BJ (cell line): ENCODE results near the gene SLC25A44. TPM values are rescaled to one million over a fixed set of nuclear protein-coding genes. Genes with fewer than 3 reads are reported as not detected.

Source experiments
- CTCF ChIA-PET: fragments of 350-600 bp; formaldehyde crosslinking; extraction: SDS; loops from one replicate; lab custom pipeline; 2021; ENCODE audit warnings: antibody characterized with exemption, inconsistent platforms; lab: Yijun Ruan, JAX
- POLR2A ChIA-PET: fragments of 300-600 bp; sonication (Branson Sonifier 250); formaldehyde crosslinking; extraction: SDS; loops from one replicate; lab custom pipeline; 2021; ENCODE audit warnings: antibody characterized with exemption; lab: Charles Lee
- DNase-seq: peaks from one replicate; pipeline ENCODE4 v3.0.0-alpha.2; 2011; ENCODE audit warnings: low read depth
- H3K27me3 ChIP-seq: 2 replicates; pipeline ENCODE4 v1.6.0; 2011; ENCODE audit warnings: low read length; ENCODE audit not compliant: control insufficient read depth, insufficient read depth
- H3K36me3 ChIP-seq: 2 replicates; pipeline ENCODE4 v1.5.1; 2011; ENCODE audit warnings: low read length; ENCODE audit not compliant: control insufficient read depth, insufficient read depth
- H3K4me3 ChIP-seq: 2 replicates; pipeline ENCODE4 v1.5.1; 2011; ENCODE audit warnings: low read depth, mild to moderate bottlenecking, control low read depth, low read length
- polyA plus RNA-seq: library from polyadenylated mRNA; depleted of rRNA; stranded (reverse); fragments of >200 nt; gene quantifications from 2 replicates; pipeline ENCODE4 v1.2.3, GENCODE V29; 2011
- TF ChIP-seq, protein P1 (sequence below): IDR thresholded peaks from 2 replicates; pipeline ENCODE4 v1.5.1; 2011; ENCODE audit warnings: low read depth, mild to moderate bottlenecking, control low read depth, inconsistent platforms, low read length, moderate library complexity; ENCODE audit not compliant: insufficient read depth

SLC25A44 gene
- polyA plus RNA-seq, 1 experiment = 25.8 TPM

DNA sequence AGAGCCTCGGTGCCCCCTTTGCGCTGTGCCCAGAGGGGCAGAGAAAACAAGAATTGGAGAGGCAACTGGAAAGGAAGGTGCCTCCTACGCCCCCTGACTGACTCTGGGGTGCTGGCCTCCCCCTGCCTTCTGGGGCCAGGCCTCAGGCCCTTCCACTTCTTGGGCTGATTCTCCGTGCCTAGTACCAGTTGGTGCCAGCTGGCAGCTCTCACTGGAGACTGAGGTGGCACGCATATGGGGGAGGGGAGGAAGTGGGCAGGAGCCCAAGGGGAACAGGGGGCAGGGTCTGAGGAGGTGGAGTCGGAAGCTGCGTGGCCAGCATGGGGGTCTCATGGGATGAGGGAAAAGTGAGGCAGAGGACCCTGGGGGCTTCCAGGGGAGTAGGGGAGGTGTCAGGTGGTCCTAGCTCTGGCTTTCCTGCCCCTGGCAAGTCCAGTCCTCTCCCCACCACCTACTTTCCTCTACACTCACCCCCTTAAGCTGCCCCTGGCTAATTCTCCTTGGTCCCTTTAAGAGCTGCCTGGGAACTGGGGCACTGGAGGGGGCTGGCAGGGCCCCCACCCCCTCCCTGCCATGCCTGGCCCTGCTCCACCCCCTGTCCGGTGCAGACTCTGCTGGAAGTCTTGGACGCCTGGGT lies 47.0 kb upstream of the SLC25A44 start:
- TF ChIP-seq, protein P1, sequence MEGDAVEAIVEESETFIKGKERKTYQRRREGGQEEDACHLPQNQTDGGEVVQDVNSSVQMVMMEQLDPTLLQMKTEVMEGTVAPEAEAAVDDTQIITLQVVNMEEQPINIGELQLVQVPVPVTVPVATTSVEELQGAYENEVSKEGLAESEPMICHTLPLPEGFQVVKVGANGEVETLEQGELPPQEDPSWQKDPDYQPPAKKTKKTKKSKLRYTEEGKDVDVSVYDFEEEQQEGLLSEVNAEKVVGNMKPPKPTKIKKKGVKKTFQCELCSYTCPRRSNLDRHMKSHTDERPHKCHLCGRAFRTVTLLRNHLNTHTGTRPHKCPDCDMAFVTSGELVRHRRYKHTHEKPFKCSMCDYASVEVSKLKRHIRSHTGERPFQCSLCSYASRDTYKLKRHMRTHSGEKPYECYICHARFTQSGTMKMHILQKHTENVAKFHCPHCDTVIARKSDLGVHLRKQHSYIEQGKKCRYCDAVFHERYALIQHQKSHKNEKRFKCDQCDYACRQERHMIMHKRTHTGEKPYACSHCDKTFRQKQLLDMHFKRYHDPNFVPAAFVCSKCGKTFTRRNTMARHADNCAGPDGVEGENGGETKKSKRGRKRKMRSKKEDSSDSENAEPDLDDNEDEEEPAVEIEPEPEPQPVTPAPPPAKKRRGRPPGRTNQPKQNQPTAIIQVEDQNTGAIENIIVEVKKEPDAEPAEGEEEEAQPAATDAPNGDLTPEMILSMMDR = no peak
- no peak for DNase-seq
- Histone ChIP-seq H3K27me3 (no peaks in the 10 kb centered on the region; the same call in none of the 2 replicates), H3K36me3 (no peaks in the 10 kb centered on the region), H3K4me3 (no peak overlapping the region)
- ChIA-PET CTCF (interaction anchor here (0.7 to 8.9 kb wide), 7 partner anchors 17 to 101 kb away, joined by 3 to 112 read pairs (median 4); partner anchors contain the start of gene PAQR6), POLR2A (interaction anchor here (1.0 to 1.4 kb wide), 2 partner anchors 28 to 47 kb away, joined by 3 read pairs; partner anchors contain the start of gene SLC25A44)

DNA sequence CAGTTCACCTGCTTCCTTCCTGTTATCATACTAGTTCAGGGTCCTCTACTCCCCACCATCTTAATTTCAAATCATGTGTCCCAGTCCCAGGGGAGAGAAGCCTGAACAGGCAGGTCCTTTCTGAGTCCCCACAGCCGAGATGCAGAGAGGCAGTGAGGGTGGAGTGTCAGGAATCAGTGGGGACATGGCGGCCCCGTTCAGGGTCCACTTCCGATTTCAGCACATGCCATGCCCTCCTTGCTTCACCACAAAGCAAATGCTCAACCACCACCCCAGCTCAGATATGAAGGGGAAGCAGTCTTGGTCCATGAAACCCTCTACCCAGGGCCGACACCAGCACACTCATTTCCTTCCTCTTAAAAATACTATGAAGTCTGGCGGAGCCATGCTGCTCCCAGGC lies 45.7 kb upstream of the SLC25A44 start:
- TF ChIP-seq, protein P1 = no peak
- no peak for DNase-seq
- ChIA-PET POLR2A (no interaction called here), CTCF (interaction anchor here (1.1 to 8.9 kb wide), 2 partner anchors 59 to 77 kb away, joined by 5 to 112 read pairs; no protein-coding TSS in a partner anchor)
- Histone ChIP-seq H3K36me3 (no peaks in the 10 kb centered on the region), H3K27me3 (no peaks in the 10 kb centered on the region; the same call in none of the 2 replicates), H3K4me3 (no peak overlapping the region)

DNA sequence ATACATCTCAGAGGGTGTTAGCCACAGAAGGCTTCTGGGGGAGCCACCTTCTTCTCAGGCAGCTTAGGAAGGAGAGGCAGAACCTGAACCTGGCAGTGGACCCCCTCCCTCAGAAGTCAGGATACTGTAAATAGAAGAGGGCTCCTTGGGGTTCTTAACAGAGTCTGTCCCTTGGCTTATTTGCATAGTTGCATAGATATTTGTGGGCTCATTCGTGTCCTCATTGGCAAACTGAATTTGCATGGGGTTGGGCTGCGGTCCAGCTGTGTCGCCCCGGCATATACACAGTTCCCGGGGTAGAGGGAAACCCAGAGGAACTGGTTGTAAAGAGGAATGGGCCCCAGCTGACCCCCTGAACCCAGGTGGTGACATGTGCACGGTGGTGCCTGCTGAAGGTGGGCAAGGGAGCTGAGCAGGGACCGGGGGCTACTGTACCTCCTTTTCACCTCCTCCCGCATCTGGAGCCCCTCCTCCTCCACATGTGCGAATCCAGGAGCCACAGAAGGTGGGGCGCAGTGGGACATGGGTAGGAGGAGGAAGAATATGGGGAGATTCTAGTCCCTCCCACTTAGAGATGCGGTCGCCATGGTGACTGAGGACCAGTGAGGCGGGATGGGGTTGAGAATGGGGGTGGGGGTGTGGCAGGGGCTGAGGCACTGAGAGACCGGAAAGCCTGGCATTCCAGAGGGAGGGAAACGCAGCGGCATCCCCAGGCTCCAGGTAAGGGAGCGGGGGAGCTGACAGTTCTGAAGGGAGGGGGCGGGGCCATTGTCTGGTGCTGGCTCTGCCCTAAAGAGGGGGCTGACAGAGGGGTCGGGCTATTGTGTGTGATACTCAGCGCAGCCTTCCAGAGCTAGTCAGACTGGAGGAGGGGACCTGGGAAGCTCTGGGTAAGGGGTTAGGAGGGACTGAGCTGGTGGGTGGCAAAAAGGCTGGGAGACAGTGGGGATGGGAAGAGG lies 44.3 kb upstream of the SLC25A44 start:
- TF ChIP-seq, protein P1 = no peak
- POLR2A ChIA-PET = no interaction called here
- Histone ChIP-seq H3K36me3 (no peaks in the 10 kb centered on the region), H3K4me3 (no peak overlapping the region), H3K27me3 (no peaks in the 10 kb centered on the region; the same call in none of the 2 replicates)
- CTCF ChIA-PET = interaction anchor here (0.6 to 4.5 kb wide), 6 partner anchors 8 to 281 kb away, joined by 3 to 33 read pairs (median 4); no protein-coding TSS in a partner anchor
- DNase-seq = no peak

DNA sequence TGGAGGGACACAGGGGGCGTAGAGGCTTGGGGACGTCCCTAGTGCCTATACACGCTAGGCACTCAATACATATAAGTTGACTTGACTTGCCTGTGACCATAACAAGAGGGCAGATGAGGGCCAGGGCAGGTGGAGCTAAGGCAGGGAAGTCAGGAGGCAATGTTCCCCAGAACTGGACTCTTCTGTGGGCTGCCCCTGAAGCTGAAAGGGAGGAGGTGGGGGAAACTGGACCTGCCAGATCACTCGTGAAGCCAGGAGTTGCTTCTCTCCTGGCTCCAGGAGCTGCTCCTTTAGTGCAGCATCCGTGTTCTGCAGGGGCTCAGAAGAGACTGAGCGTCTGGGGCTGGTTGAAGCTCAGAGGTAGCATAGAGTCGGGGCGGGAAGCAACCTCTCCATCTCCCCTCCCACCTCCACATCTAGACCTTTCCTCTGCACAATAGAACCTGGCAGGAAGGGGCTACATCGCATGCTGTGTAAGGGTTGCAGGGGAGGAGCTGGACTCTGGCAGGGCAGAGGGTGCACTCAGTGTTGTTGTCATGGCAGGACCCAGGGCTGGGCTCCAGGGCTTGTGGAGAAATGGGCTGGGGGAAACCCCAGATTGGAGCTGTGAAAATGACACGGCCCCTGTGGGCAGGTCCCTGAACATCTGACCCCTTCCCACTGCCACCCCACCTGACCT lies 43.4 kb upstream of the SLC25A44 start:
- DNase-seq = no peak
- no peak overlapping the region for H3K4me3 ChIP-seq
- TF ChIP-seq, protein P1 = no peak
- no peaks in the 10 kb centered on the region for H3K36me3 ChIP-seq
- ChIA-PET CTCF (interaction anchor here (1.1 to 4.5 kb wide), 6 partner anchors 9 to 75 kb away, joined by 3 to 33 read pairs (median 5); no protein-coding TSS in a partner anchor), POLR2A (no interaction called here)
- no peaks in the 10 kb centered on the region; the same call in none of the 2 replicates for H3K27me3 ChIP-seq
